Measurements from ENCODE around the gene JCAD. TPM values are rescaled to one million over a fixed set of nuclear protein-coding genes. Genes with fewer than 3 reads are reported as not detected.

JCAD gene
- total RNA-seq, 3 donors from 2014 or later (not counting 1 experiment from before 2014, with no cell fraction given): 0.07 to 0.43 TPM; not detected in 1

GRCh38 chr10:30080161-30080560, 20.8 kb upstream of the JCAD start:
- ATAC-seq (no peak), DNase-seq (no peak)
- no peaks in the 10 kb centered on the region for H3K4me1 Mint-ChIP-seq
- H3K36me3 Mint-ChIP-seq: no peaks in the 10 kb centered on the region
- no peak overlapping the region for H3K27ac ChIP-seq (ENCODE audit: low read length)
- intact Hi-C loops (cut with micrococcal nuclease): no loop called here
- no peak overlapping the region for H3K27ac Mint-ChIP-seq
- H3K27me3 ChIP-seq (ENCODE audit: control insufficient read depth, insufficient read depth, low read length): peaks cover 2% of the 10 kb centered on the region
- H3K9me3 Mint-ChIP-seq: no peaks in the 10 kb centered on the region
- no peak overlapping the region for H3K4me3 Mint-ChIP-seq
- no peak overlapping the region for H3K4me3 ChIP-seq (ENCODE audit: low read length)
- H3K9me3 ChIP-seq (ENCODE audit: control insufficient read depth, insufficient read depth, low read length): no peaks in the 10 kb centered on the region
- H3K4me1 ChIP-seq (ENCODE audit: control insufficient read depth, insufficient read depth, low read length): no peaks in the 10 kb centered on the region
- WGBS (ENCODE audit: insufficient coverage): 87% methylated on average over 1 of the region's 1 CpG
- TF ChIP-seq CTCF (IDR thresholded peaks at IDR 0.05): no peak
- no peaks in the 10 kb centered on the region for H3K36me3 ChIP-seq (ENCODE audit: control insufficient read depth, insufficient read depth, low read length)
- peaks cover 29 to 42% of the 10 kb centered on the region in 2 donors for H3K27me3 Mint-ChIP-seq (ENCODE audit: low read depth in 2 of 2)

GRCh38 chr10:30079408-30079807, 20.0 kb upstream of the JCAD start:
- TF ChIP-seq CTCF (IDR thresholded peaks at IDR 0.05): no peak
- no peak overlapping the region for H3K27ac ChIP-seq (ENCODE audit: low read length)

GRCh38 chr10:30075481-30075880, 16.1 kb upstream of the JCAD start:
- Histone ChIP-seq H3K4me1 (ENCODE audit: control insufficient read depth, insufficient read depth, low read length) (no peaks in the 10 kb centered on the region), H3K36me3 (ENCODE audit: control insufficient read depth, insufficient read depth, low read length) (no peaks in the 10 kb centered on the region), H3K27ac (ENCODE audit: low read length) (no peak overlapping the region), H3K27me3 (ENCODE audit: control insufficient read depth, insufficient read depth, low read length) (peaks cover 2% of the 10 kb centered on the region), H3K9me3 (ENCODE audit: control insufficient read depth, insufficient read depth, low read length) (no peaks in the 10 kb centered on the region), H3K4me3 (ENCODE audit: low read length) (no peak overlapping the region)
- 81% methylated on average over 6 of the region's 6 CpGs for WGBS (ENCODE audit: insufficient coverage)
- Mint-ChIP-seq H3K4me1 (no peaks in the 10 kb centered on the region), H3K36me3 (no peaks in the 10 kb centered on the region), H3K9me3 (no peaks in the 10 kb centered on the region), H3K4me3 (no peak overlapping the region), H3K27ac (no peak overlapping the region), H3K27me3 (ENCODE audit: low read depth in 2 of 2) (peaks cover 24 to 39% of the 10 kb centered on the region in 2 donors)
- no peak for ATAC-seq
- no peak for TF ChIP-seq CTCF (IDR thresholded peaks at IDR 0.05)
- no peak for DNase-seq
- intact Hi-C loops (cut with micrococcal nuclease): no loop called here

More at GRCh38 chr10:30079408-30079807, 20.0 kb upstream of the JCAD start:
- H3K36me3 Mint-ChIP-seq: no peaks in the 10 kb centered on the region
- no peaks in the 10 kb centered on the region for H3K9me3 ChIP-seq (ENCODE audit: control insufficient read depth, insufficient read depth, low read length)
- no peak for DNase-seq
- WGBS (ENCODE audit: insufficient coverage): no CpG with 5 or more reads among the region's 1 CpG
- no peak overlapping the region for H3K4me3 ChIP-seq (ENCODE audit: low read length)
- ATAC-seq: no peak
- H3K27ac Mint-ChIP-seq: no peak overlapping the region
- H3K4me3 Mint-ChIP-seq: no peak overlapping the region
- H3K27me3 ChIP-seq (ENCODE audit: control insufficient read depth, insufficient read depth, low read length): peaks cover 2% of the 10 kb centered on the region
- H3K4me1 ChIP-seq (ENCODE audit: control insufficient read depth, insufficient read depth, low read length): no peaks in the 10 kb centered on the region
- no peaks in the 10 kb centered on the region for H3K36me3 ChIP-seq (ENCODE audit: control insufficient read depth, insufficient read depth, low read length)
- intact Hi-C loops (cut with micrococcal nuclease): no loop called here
- H3K9me3 Mint-ChIP-seq: no peaks in the 10 kb centered on the region
- H3K4me1 Mint-ChIP-seq: no peaks in the 10 kb centered on the region
- peaks cover 24 to 34% of the 10 kb centered on the region in 2 donors for H3K27me3 Mint-ChIP-seq (ENCODE audit: low read depth in 2 of 2)

GRCh38 chr10:30074933-30075332, 15.5 kb upstream of the JCAD start:
- Histone ChIP-seq H3K27ac (ENCODE audit: low read length) (no peak overlapping the region), H3K27me3 (ENCODE audit: control insufficient read depth, insufficient read depth, low read length) (peaks cover 2% of the 10 kb centered on the region), H3K4me1 (ENCODE audit: control insufficient read depth, insufficient read depth, low read length) (no peaks in the 10 kb centered on the region), H3K4me3 (ENCODE audit: low read length) (no peak overlapping the region), H3K9me3 (ENCODE audit: control insufficient read depth, insufficient read depth, low read length) (no peaks in the 10 kb centered on the region), H3K36me3 (ENCODE audit: control insufficient read depth, insufficient read depth, low read length) (no peaks in the 10 kb centered on the region)
- no peak for DNase-seq
- TF ChIP-seq CTCF (IDR thresholded peaks at IDR 0.05): no peak
- Mint-ChIP-seq H3K27ac (no peak overlapping the region), H3K9me3 (no peaks in the 10 kb centered on the region), H3K36me3 (no peaks in the 10 kb centered on the region), H3K4me3 (no peak overlapping the region), H3K27me3 (ENCODE audit: low read depth in 2 of 2) (peaks cover 24 to 39% of the 10 kb centered on the region in 2 donors), H3K4me1 (no peaks in the 10 kb centered on the region)
- no peak for ATAC-seq
- intact Hi-C loops (cut with micrococcal nuclease): no loop called here
